Embryonic facial prominence (tissue), 1 donor: ENCODE results near the gene RIN3.
A peak's percentile ranks its signal among the peaks of the same experiment; 100 is the strongest.
"Not testable (repeated sequence)": the region's sequence is repeated elsewhere in the genome, so short reads cannot be mapped to it uniquely, and the experiment has no call there.

ENCODE experiments used
- DNase-seq: peaks from one replicate; pipeline ENCODE4 v3.0.0-alpha.2; 2016; ENCODE audit errors: extremely low spot score

RIN3 gene

GRCh38 chr14:92665661-92666110, 152.1 kb downstream of the RIN3 start:
- DNase-seq, result no peak

- no peak for DNase-seq
Measured at GRCh38 chr14:92666251-92666650, 152.7 kb downstream of the RIN3 start.

GRCh38 chr14:92668276-92668973, 154.8 kb downstream of the RIN3 start:
- no peak for DNase-seq

GRCh38 chr14:92670160-92670559, 156.6 kb downstream of the RIN3 start:
- peak; percentile 25 for DNase-seq

GRCh38 chr14:92670643-92671366, 157.2 kb downstream of the RIN3 start:
- no peak for DNase-seq

GRCh38 chr14:92673601-92674150, 160.1 kb downstream of the RIN3 start:
- DNase-seq, result no peak

GRCh38 chr14:92675421-92675820, 161.8 kb downstream of the RIN3 start:
- DNase-seq, result no peak

- DNase-seq, result no peak
Measured at GRCh38 chr14:92675976-92676375, 162.4 kb downstream of the RIN3 start.

- no peak for DNase-seq
Measured at GRCh38 chr14:92676403-92677086, 163.0 kb downstream of the RIN3 start.

GRCh38 chr14:92677087-92677668, 163.6 kb downstream of the RIN3 start:
- DNase-seq, result no peak

GRCh38 chr14:92677955-92678354, 164.4 kb downstream of the RIN3 start:
- DNase-seq, result no peak

GRCh38 chr14:92678766-92679165, 165.2 kb downstream of the RIN3 start:
- no peak for DNase-seq

- DNase-seq, result no peak
Measured at GRCh38 chr14:92679246-92679645, 165.7 kb downstream of the RIN3 start.

- DNase-seq, result not testable (repeated sequence)
Measured at GRCh38 chr14:92680330-92680729, 166.7 kb downstream of the RIN3 start.

- DNase-seq, result peak; percentile 53
Measured at GRCh38 chr14:92680781-92681650, 167.4 kb downstream of the RIN3 start.

GRCh38 chr14:92683041-92683440, 169.5 kb downstream of the RIN3 start:
- DNase-seq, result no peak

GRCh38 chr14:92684801-92685560, 171.4 kb downstream of the RIN3 start:
- DNase-seq, result no peak

GRCh38 chr14:92685784-92686355, 172.3 kb downstream of the RIN3 start:
- DNase-seq, result no peak

- DNase-seq, result no peak
Measured at GRCh38 chr14:92686411-92686899, 172.9 kb downstream of the RIN3 start.
